Measurements from ENCODE around the gene ABCC2. TPM values are rescaled to one million over a fixed set of nuclear protein-coding genes. Genes with fewer than 3 reads are reported as not detected.
"Not testable (repeated sequence)": the region's sequence is repeated elsewhere in the genome, so short reads cannot be mapped to it uniquely, and the experiment has no call there.

Gene ABCC2
- total RNA-seq, 1 donor from 2014 or later: 1.3 TPM

- intact Hi-C loops (cut with micrococcal nuclease): no loop called here
Observed at GRCh38 chr10:99851825-99852224, 69.4 kb downstream of the ABCC2 start.

GRCh38 chr10:99852481-99853213 is 70.2 kb downstream of the ABCC2 start:
- intact Hi-C loops (cut with micrococcal nuclease): no loop called here

DNA sequence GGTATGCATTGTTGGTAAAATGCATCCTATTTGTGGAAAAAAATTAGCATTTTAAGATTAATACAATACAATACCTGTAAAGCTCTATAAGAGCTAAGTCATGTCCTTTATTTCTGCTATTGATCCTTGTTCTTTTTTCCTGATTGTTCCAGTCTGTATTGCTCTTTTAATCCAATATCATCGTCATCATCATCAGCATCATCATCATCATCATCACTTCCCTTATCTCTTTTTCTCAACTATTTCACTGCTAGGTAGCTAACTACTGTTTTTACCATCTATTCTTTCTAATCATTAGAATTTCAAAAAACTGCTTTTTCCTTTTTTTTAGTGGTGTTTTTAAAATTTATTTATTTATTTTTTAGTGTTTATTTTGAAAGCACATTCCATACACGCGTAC is 71.2 kb downstream of the ABCC2 start:
- intact Hi-C loops (cut with micrococcal nuclease): no loop called here

DNA sequence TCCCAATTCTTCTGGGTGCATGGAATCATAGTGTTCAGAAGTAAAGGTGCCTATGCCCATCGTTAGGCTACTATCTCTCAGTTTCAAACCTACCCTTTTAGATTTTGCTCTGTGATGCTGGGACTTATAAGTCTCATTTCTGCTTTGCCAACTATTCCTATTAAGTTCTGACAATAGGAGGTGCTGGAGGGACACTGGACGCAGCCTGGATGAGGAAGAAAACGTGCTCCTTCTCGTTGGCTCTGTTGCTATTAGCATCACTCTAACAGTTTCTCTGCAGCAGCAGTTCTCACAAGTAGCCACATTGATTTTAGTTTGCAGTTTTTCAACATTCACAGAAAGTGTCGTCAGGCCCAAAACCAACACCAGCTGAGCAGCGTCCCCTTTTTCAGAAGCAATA is 72.4 kb downstream of the ABCC2 start:
- intact Hi-C loops (cut with micrococcal nuclease): no loop called here

GRCh38 chr10:99855479-99856071 is 73.1 kb downstream of the ABCC2 start:
- intact Hi-C loops (cut with micrococcal nuclease): no loop called here

DNA sequence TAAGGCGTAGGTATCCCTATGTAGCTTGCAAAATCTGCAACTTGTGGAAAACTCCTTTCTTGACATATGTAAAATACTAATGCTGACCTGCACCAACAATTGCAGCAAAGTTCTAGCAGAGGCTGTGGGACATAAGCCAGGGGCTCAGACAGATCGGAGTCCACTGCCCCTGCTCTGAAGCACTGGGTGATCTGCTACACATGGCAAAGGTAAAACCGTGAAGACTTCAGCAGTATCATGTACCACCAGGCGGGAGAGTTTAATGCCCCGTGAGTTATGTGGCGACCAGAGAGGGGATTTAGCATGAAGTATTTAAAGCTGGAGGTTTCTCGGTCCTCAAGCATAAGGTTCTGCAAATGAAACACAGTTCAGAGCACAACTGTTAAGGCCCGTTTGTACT is 76.4 kb downstream of the ABCC2 start:
- intact Hi-C loops (cut with micrococcal nuclease): no loop called here

DNA sequence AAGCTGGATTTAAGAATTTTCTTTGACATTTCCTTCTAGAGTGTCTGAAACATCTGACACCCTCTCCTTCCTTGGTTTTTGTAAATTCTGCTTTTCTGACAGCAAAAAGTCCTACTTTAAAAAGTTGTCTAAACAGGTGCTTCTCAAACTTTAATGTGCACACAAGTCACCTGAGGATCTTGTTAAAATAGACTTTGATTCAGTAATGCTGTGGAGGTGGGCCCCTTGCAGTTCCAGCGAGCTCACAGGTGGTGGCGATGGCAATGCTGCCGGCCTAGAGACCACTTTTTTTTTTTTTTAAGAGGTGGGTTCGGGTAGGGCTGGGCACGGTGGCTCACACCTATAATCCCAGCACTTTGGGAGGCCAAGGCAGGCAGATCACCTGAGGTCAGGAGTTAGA is 77.1 kb downstream of the ABCC2 start:
- intact Hi-C loops (cut with micrococcal nuclease): no loop called here

DNA sequence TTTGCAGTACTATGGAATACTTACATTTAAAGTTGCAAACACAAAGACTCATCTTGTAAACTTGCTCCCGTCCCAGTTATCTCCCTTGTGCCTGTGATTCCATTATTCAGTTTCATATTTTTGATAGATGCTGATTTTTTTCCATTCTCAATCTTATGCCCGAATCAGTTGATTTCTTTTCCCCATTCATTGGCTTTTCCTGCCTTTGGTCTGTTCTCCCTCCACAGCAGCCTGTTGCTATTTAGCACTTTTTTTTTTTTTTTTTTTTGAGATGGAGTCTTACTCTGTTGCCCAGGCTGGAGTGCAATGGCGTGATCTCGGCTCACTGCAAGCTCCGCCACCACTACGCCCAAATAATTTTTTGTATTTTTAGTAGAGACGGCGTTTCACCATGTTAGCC is 78.0 kb downstream of the ABCC2 start:
- intact Hi-C loops (cut with micrococcal nuclease): no loop called here

GRCh38 chr10:99863535-99864240 is 81.2 kb downstream of the ABCC2 start:
- intact Hi-C loops (cut with micrococcal nuclease): not testable (repeated sequence)

DNA sequence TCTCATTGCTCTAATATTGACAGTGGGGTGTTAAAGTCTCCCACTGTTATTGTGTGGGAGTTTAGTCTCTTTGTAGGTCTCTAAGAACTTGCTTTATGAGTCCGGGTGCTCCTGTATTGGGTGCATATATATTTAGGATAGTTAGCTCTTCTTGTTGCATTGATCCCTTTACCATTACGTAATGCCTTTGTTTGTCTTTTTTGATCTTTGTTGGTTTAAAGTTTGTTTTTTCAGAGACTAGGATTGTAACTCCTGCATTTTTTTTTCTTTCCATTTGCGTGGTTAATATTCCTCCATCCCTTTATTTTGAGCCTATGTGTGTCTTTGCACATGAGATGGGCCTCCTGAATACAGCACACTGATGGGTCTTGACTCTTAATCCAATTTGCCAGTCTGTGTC is 84.8 kb downstream of the ABCC2 start:
- intact Hi-C loops (cut with micrococcal nuclease): not testable (repeated sequence)

DNA sequence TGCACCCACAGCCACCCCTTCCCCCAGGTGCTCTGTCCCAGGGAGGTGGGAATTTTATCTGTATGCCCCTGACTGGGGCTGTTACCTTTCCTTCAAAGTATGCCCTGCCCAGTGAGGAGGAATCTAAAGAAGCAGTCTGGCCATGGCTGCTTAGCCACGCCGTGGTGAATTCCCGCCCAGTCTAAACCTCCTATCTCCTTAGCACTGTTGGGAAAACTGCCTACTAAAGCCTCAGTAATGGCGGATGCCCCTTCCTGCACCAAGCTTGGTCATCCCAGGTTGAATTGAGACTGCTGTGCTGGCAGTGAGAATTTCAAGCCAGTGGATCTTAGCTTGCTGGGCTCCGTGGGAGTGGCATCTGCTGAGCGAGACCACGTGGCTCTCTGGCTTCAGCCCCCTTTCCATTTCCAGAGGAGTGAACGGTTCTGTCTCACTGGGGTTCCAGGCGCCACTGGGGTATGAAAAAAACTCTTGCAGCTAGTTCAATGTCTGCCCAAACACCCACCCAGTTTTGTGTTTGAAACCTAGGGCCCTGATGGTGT is 87.2 kb downstream of the ABCC2 start:
- intact Hi-C loops (cut with micrococcal nuclease): loop anchor here (10.0 kb wide), 1 partner anchor 135 kb away; the partner anchor contains the start of gene DNMBP

DNA sequence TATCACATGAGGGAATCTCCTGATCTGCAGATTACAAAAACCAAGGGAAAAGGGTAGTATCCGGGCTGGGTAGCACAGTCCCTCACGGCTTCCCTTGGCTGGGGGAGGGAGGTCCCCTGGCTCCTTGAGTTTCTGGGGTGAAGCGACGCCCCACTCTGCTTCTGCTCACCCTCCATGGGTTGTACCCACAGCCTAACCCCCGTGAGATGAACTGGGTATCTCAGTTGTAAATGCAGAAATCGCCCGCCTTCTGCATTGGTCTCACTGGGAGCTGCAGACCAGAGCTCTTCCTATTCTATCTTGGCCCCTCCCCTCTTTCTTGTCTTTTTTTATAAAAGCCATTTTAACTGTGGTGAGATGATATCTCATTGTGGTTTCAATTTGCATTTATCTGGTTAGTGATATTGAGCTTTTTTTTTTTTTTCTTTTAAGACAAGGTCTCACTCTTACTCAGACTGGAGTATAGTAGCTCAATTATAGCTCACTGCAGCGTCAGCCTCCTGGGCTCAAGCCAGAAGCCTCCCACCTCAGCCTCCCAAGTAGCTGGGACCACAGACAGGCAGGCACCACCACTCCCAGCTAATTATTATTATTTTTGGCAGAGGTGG is 87.8 kb downstream of the ABCC2 start:
- intact Hi-C loops (cut with micrococcal nuclease): loop anchor here (10.0 kb wide), 1 partner anchor 135 kb away; the partner anchor contains the start of gene DNMBP

DNA sequence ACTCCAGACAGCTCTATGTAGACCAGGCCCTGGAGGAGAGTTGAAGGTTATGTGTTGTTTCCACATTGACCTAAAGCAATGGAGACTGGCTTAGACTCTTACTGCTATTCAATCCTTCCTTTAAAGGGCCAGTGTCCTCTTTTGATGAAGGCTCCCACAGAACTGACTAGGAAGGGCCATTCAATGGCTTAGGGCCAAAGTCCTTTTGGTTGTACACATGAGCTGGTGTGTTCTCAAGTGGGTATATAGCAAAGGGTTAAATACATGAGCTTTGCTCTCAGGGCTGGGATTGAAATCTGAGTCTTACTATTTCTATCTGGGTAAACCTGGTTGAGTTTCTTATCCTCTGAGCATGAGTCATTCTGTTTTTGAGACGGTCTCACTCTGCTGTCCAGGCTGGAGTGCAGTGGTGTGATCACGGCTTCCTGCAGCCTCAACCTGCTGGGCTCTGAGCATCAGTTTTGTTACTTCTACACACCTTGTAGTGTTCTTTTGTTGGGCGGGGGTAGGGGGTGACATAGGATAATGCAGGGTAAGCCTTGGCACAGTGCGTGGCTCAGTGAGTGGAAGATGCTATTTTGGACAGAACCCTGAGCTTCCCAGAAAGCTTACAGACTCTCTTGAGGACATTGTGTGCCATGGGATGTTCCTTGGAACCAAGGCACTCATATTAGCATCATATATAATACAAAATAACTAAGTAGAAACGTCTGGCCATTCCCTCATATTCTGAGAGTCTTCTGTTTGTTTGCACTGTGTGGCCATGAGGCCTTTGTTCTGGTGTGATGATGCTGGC is 90.1 kb downstream of the ABCC2 start:
- intact Hi-C loops (cut with micrococcal nuclease): loop anchor here (10.0 kb wide), 1 partner anchor 132 kb away; the partner anchor contains the start of gene DNMBP

DNA sequence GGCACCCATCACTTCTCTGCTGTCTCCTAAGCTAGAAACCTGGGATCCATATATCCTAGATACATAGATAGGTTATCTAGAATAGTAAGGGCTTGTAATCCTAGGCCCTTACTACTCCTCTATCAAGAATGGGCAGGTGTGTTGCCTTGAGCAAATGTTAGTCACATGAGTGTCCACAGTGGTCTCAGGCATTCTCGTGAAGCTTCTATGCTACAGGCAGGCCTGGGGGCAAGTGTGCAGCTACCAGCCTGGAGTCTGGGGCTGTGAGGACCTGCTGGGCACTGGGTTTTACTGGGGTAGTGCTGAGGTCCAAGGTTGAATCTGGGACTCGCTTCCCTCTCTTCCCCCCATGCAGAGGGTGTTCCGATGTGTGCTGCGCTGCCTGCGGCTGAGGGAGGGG is 91.4 kb downstream of the ABCC2 start:
- intact Hi-C loops (cut with micrococcal nuclease): loop anchor here (10.0 kb wide), 1 partner anchor 131 kb away; the partner anchor contains the start of gene DNMBP

DNA sequence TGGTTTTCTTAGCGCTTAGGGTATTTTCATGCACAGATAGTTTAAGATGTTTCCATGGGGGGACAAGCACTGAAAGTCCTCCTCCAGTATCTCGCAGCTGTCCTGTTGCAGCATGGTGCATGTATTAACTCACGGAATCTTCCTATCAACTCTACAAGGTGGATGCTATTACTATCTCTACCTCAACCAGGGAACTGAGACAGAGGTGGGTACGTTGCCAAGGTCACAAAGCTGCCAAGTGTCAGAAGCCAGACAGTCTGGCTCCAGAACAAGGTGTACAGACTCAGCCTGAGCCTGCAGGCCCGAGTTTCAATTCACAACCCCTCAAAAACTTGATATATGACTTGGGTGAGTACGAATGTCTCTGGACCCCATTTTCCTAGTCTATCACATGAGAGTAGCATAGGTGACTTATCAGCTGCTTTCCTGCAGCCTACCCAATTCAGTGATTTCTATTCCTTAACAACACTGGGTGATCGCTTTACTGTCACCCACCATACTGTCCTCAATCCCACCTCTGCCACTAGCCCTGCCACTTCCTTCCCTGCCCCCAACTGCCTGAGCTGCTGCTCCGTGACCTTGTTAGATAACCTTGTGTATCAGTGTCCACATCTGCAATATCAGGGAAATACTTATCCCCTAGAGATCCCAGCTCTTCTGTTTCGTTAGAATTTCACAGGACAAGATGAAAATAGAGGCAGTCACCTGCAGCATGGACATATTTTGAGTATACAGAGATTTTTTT is 92.1 kb downstream of the ABCC2 start:
- intact Hi-C loops (cut with micrococcal nuclease): loop anchor here (10.0 kb wide), 1 partner anchor 130 kb away; the partner anchor contains the start of gene DNMBP

DNA sequence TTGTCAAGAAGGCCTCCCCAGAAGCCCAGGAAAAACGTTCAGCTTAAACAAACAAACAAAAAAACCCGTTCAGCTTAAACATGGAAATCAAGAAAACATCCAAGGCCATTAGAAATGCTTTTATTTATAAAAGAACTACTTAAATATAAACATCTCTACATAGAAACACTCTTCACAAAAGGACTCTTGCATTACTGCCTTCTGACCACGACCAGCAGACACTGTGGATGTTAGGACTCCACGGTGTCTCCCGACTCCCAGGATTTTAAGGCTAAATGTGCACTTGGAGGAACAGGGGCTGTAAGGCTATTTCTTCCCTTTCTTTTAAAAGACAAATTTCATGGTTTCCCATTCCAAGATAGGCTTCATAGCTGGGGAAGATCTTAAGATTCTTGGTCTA is 93.0 kb downstream of the ABCC2 start:
- intact Hi-C loops (cut with micrococcal nuclease): loop anchor here (10.0 kb wide), 1 partner anchor 129 kb away; the partner anchor contains the start of gene DNMBP

GRCh38 chr10:99880080-99880835 is 97.8 kb downstream of the ABCC2 start:
- intact Hi-C loops (cut with micrococcal nuclease): no loop called here

- intact Hi-C loops (cut with micrococcal nuclease): no loop called here
Observed at GRCh38 chr10:99881371-99881770, 98.9 kb downstream of the ABCC2 start.

DNA sequence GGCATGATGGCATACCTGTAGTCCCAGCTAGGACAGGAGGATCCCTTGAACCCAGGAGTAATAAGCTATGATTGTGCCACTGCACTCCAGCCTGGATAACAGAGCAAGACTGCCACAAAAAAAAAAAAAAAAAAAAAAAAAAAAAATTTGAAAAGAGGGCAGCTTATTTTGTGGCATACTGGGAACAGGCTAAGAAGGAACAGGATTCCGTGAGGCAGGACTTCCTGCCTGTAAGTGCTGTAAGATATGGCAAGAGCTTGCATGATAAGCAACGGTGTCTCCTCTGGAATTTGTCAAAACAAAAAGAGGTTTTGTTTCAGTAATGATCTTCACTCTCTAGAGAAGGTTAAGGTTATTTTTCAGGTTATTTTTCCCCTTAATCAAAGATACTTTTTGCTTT is 101.1 kb downstream of the ABCC2 start:
- intact Hi-C loops (cut with micrococcal nuclease): no loop called here
